ENCODE results near the gene BEST1.

- TF ChIP-seq EP300 (IDR thresholded peaks at IDR 0.05; ENCODE audit: low read depth), result no peak
- TF ChIP-seq, protein P1, sequence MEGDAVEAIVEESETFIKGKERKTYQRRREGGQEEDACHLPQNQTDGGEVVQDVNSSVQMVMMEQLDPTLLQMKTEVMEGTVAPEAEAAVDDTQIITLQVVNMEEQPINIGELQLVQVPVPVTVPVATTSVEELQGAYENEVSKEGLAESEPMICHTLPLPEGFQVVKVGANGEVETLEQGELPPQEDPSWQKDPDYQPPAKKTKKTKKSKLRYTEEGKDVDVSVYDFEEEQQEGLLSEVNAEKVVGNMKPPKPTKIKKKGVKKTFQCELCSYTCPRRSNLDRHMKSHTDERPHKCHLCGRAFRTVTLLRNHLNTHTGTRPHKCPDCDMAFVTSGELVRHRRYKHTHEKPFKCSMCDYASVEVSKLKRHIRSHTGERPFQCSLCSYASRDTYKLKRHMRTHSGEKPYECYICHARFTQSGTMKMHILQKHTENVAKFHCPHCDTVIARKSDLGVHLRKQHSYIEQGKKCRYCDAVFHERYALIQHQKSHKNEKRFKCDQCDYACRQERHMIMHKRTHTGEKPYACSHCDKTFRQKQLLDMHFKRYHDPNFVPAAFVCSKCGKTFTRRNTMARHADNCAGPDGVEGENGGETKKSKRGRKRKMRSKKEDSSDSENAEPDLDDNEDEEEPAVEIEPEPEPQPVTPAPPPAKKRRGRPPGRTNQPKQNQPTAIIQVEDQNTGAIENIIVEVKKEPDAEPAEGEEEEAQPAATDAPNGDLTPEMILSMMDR (IDR thresholded peaks at IDR 0.05), result no peak
- TF ChIP-seq POLR2A (IDR thresholded peaks at IDR 0.05), result no peak
Observed at GRCh38 chr11:61949169-61950034, 749 bp upstream of the BEST1 start.
